Measurements from ENCODE around the gene GKN1. TPM values are rescaled to one million over a fixed set of nuclear protein-coding genes. Genes with fewer than 3 reads are reported as not detected.
A peak's percentile ranks its signal among the peaks of the same experiment; 100 is the strongest.

Gene GKN1
- total RNA-seq, 2 experiments from 2014 or later = not detected

DNA sequence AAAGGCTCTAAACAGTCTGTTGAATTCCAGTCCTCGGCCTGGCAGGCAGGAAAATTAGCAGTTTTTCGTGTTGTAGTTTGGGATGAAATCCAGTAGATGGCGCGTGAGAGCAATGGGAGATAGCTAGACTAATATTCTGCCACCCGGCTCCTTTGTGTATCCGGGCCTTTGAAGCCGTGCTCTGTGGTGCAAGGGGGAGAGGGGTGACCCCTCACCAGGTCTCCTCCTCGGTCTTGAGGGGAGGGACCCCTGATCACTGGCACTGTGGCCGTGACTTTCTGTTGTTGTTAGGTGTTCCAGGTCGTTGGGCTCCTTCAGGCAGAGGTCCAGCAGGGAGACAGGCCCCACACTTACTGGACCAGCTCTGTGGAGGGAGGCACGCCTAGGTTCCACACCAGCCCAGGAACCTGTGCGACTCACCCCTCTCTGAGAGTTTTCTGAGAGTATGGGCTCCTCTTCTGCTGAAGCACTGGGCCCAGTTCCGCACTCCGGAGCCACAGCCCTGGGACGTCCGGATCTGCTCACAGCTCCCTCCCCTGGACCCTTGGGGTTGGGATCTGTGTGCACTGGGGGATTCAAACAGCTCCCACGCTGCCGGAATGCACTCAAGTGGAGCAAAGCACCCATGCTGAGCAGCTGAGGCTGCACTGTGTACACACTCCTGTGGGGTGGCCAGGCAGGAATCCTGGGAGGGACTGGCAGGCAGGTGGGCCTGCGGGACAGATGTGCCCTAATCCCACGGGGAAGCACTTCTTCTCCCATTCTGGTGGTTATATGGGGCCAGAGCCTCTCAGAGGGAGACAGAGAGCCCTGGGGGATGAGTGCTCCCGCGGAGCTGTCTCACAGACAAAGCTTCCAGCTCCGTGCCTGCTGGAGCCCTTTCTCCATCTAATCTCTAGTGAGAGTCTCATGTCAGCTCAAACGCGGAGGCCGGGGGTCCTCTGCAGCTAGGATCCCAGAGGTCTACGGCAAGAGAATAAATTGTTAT is 30.6 kb upstream of the GKN1 start:
- Mint-ChIP-seq H3K27ac (no peak overlapping the region), H3K4me1 (ENCODE audit: low read depth) (peaks cover 4% of the 10 kb centered on the region), H3K27me3 (peaks cover 52% of the 10 kb centered on the region), H3K36me3 (ENCODE audit: low read depth) (no peaks in the 10 kb centered on the region), H3K4me3 (no peak overlapping the region), H3K9me3 (peaks cover 4% of the 10 kb centered on the region)
- ATAC-seq (ENCODE audit: poor library complexity) (peak; percentile 81), DNase-seq (peak; percentile 3 to 75 (median 40))
- peaks cover 0 to 3% of the 10 kb centered on the region in 2 experiments for H3K9me3 ChIP-seq (ENCODE audit: control insufficient read depth in 1 of 2, insufficient read depth in 1 of 2, low read length in 2 of 2)
- CTCF ChIA-PET = interaction anchor here (0.7 to 1.9 kb wide), 9 partner anchors 9 to 481 kb away, joined by 3 to 12 read pairs (median 4); no protein-coding TSS in a partner anchor
- H3K27me3 ChIP-seq (ENCODE audit: control insufficient read depth in 1 of 2, insufficient read depth in 2 of 2, low read length in 2 of 2) = peaks cover 0 to 4% of the 10 kb centered on the region in 2 experiments
- no peaks in the 10 kb centered on the region for H3K36me3 ChIP-seq (ENCODE audit: insufficient read depth, low read length)
- H3K27ac ChIP-seq (ENCODE audit: low read depth in 1 of 2, low read length in 2 of 2) = no peak overlapping the region
- H3K4me1 ChIP-seq (ENCODE audit: insufficient read depth, low read length) = peaks cover 6% of the 10 kb centered on the region
- intact Hi-C loops (cut with DNase I, micrococcal nuclease) = no loop called here
- H3K4me3 ChIP-seq (ENCODE audit: low read length) = no peak overlapping the region
- TF ChIP-seq, protein P1, sequence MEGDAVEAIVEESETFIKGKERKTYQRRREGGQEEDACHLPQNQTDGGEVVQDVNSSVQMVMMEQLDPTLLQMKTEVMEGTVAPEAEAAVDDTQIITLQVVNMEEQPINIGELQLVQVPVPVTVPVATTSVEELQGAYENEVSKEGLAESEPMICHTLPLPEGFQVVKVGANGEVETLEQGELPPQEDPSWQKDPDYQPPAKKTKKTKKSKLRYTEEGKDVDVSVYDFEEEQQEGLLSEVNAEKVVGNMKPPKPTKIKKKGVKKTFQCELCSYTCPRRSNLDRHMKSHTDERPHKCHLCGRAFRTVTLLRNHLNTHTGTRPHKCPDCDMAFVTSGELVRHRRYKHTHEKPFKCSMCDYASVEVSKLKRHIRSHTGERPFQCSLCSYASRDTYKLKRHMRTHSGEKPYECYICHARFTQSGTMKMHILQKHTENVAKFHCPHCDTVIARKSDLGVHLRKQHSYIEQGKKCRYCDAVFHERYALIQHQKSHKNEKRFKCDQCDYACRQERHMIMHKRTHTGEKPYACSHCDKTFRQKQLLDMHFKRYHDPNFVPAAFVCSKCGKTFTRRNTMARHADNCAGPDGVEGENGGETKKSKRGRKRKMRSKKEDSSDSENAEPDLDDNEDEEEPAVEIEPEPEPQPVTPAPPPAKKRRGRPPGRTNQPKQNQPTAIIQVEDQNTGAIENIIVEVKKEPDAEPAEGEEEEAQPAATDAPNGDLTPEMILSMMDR (IDR thresholded peaks at IDR 0.05) = peak; percentile 95
- POLR2A ChIA-PET = no interaction called here

DNA sequence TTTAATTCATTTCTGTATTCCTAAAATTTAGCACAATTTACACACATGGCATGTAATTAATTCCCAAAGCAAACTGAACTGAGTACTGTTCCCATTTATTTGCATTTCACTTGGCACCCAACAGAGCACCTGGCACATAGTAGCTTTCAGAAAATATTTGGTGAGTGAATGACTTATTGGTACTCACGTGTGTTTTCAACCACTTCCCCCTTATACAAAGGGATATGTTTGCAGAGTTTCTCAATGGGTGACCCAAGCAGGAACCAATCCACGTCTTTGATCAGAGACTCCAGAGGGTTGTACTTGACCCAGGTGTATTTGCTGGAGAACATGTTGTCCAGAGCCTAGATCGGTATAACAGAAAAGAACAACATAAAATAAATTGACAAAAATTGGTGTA is 28.3 kb upstream of the GKN1 start:
- Histone ChIP-seq H3K36me3 (ENCODE audit: insufficient read depth, low read length) (no peaks in the 10 kb centered on the region), H3K27me3 (ENCODE audit: control insufficient read depth in 1 of 2, insufficient read depth in 2 of 2, low read length in 2 of 2) (peaks cover 0 to 4% of the 10 kb centered on the region in 2 experiments), H3K4me1 (ENCODE audit: insufficient read depth, low read length) (peaks cover 6% of the 10 kb centered on the region), H3K27ac (ENCODE audit: low read depth in 1 of 2, low read length in 2 of 2) (no peak overlapping the region), H3K9me3 (ENCODE audit: control insufficient read depth in 1 of 2, insufficient read depth in 1 of 2, low read length in 2 of 2) (peaks cover 0 to 3% of the 10 kb centered on the region in 2 experiments), H3K4me3 (ENCODE audit: low read length) (no peak overlapping the region)
- POLR2A ChIA-PET = no interaction called here
- ATAC-seq (ENCODE audit: poor library complexity) = no peak
- peaks cover 4% of the 10 kb centered on the region for H3K4me1 Mint-ChIP-seq (ENCODE audit: low read depth)
- no peaks in the 10 kb centered on the region for H3K36me3 Mint-ChIP-seq (ENCODE audit: low read depth)
- intact Hi-C loops (cut with DNase I, micrococcal nuclease) = no loop called here
- no peak overlapping the region for H3K27ac Mint-ChIP-seq
- H3K4me3 Mint-ChIP-seq = no peak overlapping the region
- H3K27me3 Mint-ChIP-seq = peaks cover 43% of the 10 kb centered on the region
- no peaks in the 10 kb centered on the region for H3K9me3 Mint-ChIP-seq
- TF ChIP-seq, protein P1 (IDR thresholded peaks at IDR 0.05) = no peak
- DNase-seq = no peak
- CTCF ChIA-PET = no interaction called here

DNA sequence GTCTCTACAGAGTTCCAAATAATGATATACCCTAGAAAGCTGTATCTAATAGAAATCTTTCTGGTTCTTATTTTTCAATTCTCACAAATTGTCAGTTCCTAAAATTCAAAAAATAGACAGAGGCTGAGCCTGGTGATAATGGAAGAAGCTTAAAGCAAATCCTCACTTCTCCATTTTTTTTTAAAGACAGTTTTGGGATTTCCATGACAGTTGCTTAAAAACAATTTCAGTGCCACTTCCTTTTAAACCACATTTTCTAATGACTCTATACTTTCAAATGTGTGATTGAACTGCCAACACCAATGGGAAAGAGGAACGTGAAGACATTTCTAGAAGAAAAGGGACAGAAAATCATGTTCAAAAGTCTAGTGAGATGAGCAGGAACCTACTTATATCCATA is 25.7 kb upstream of the GKN1 start:
- H3K9me3 ChIP-seq (ENCODE audit: control insufficient read depth in 1 of 2, insufficient read depth in 1 of 2, low read length in 2 of 2) = peaks cover 0 to 3% of the 10 kb centered on the region in 2 experiments
- H3K36me3 ChIP-seq (ENCODE audit: insufficient read depth, low read length) = no peaks in the 10 kb centered on the region
- ATAC-seq (ENCODE audit: poor library complexity) = no peak
- no peak overlapping the region for H3K4me3 Mint-ChIP-seq
- H3K9me3 Mint-ChIP-seq = no peaks in the 10 kb centered on the region
- intact Hi-C loops (cut with DNase I, micrococcal nuclease) = no loop called here
- no peak for DNase-seq
- peaks cover 0 to 4% of the 10 kb centered on the region in 2 experiments for H3K27me3 ChIP-seq (ENCODE audit: control insufficient read depth in 1 of 2, insufficient read depth in 2 of 2, low read length in 2 of 2)
- no peak overlapping the region for H3K27ac Mint-ChIP-seq
- H3K27ac ChIP-seq (ENCODE audit: low read depth in 1 of 2, low read length in 2 of 2) = no peak overlapping the region
- peaks cover 36% of the 10 kb centered on the region for H3K27me3 Mint-ChIP-seq
- H3K4me3 ChIP-seq (ENCODE audit: low read length) = no peak overlapping the region
- H3K4me1 Mint-ChIP-seq (ENCODE audit: low read depth) = no peaks in the 10 kb centered on the region
- H3K4me1 ChIP-seq (ENCODE audit: insufficient read depth, low read length) = peaks cover 2% of the 10 kb centered on the region
- H3K36me3 Mint-ChIP-seq (ENCODE audit: low read depth) = no peaks in the 10 kb centered on the region
- POLR2A ChIA-PET = no interaction called here
- TF ChIP-seq, protein P1 (IDR thresholded peaks at IDR 0.05) = no peak
- CTCF ChIA-PET = no interaction called here

All from CD4-positive, alpha-beta T cell (primary cell).